ENCODE measurements around the gene TRMT44. TPM values are rescaled to one million over a fixed set of nuclear protein-coding genes. Genes with fewer than 3 reads are reported as not detected.
"Not testable (repeated sequence)": the region's sequence is repeated elsewhere in the genome, so short reads cannot be mapped to it uniquely, and the experiment has no call there.

The TRMT44 gene
- total RNA-seq, 1 donor from 2014 or later = 14.5 TPM

DNA sequence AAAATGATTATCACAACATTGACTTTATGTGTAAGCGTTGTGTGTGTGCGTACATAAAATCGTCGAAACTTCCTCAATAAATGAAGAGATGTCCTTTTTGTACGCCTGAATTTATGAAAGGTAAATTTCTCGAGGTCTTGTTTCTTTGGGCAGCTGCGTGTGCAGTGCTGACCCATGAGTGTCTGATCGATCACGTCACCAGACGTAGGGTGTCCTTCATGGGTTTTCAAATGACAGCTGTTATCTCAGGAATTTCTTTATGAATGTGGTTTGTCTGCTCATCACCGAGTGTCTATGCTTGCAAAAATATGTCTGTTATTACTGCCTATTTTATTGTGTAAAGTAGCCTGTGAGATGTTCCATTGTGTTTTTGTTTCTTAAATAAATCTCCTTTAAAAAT is 71.9 kb downstream of the TRMT44 start:
- no peak for DNase-seq (ENCODE audit: low read depth)

GRCh38 chr4:8513080-8513479 is 72.5 kb downstream of the TRMT44 start:
- DNase-seq (ENCODE audit: low read depth) = not testable (repeated sequence)

DNA sequence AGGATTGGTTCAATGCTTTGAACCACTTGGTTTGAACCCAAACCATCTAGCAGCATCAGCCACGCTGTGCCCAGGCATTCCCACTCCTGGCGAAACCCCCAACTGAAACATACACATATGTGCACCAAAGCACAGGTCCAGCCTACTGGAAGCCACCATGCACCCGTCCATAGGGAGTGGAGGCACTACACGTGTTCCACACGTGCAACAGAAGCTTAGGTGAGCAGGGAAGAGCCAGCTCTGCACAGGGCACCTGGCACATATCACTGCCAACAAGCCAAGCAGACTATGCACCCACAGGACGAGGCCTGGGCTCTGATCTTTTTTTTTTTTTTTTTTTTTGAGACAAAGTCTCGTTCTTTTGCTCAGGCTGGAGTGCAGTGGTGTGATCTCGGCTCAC is 73.4 kb downstream of the TRMT44 start:
- DNase-seq (ENCODE audit: low read depth) = no peak

DNA sequence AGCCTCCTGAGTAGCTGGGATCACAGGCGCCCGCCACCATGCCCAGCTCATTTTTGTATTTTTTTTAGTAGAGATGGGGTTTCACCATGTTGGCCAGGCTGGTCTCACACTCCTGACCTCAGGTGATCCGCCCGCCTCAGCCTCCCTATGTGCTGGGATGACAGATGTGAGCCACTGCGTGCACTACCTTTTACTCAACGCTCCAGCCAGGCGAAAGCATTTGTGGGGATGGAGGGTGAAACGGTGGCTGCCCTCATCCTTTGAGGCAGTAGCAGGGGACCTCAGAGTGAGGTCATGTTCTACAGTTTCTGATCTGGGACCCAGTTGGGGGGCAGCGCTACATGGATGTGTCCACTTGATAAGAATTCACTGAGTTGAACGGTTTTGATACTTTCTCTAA is 73.8 kb downstream of the TRMT44 start:
- no peak for DNase-seq (ENCODE audit: low read depth)

DNA sequence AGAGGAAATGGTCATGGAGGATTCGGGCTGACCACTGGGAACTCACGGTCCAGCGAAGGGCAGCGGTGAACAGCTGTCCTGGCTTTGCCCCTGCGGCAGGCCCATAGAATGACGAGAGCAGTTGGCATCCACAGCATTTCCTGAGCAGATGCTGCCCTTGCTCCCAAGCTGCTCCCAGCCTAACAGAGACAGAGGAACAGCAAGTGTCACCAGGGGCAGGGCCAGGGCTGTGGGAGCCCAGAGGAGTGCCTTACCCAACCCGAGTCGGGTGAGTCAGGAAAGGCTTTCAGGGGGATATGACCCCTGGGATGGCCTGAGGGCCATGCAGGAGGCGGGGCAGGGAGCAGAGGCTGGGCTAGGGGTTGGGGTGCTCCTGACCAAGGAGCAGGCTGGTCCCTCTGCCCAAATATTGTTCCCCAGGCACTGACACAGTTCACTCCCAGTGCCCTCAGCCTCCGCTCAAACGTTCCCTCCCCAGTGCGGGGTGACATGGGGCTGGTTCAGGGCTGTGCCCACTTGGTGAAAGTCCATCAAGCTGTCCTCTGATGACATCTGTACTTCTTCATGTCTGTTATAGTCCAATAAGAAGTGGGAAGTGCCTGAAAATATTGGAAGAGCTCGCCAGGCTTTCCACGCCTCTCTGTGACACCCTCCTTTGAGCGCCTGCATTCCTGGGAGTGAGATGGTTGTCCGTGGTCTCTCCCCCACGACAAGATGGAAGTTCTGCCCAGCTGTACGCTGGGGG is 74.9 kb downstream of the TRMT44 start:
- DNase-seq (ENCODE audit: low read depth) = no peak

DNA sequence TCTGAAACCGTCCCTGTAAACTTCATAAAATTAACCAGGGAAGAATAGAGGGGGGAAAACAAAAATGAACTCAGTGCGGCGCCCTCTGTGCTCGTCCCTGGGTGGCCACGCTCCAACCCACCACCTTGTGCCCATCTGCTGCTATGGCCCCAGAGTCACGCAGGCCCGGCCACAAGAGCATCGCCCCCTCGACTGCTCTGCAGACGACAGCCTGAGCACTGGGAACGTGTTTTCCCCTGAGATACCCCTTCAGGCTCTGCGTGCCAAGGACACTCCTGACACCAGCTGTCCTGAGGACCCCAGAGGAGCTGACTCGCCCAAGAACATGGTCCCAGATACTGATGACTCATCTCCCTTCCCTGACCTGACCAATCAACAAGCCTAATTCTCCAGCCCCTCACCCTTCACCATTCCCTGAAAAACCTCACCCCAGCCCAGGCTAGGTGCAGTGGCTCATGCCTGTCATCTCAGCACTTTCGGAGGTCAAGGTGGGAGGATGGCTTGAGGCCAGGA is 75.5 kb downstream of the TRMT44 start:
- DNase-seq (ENCODE audit: low read depth) = no peak

DNA sequence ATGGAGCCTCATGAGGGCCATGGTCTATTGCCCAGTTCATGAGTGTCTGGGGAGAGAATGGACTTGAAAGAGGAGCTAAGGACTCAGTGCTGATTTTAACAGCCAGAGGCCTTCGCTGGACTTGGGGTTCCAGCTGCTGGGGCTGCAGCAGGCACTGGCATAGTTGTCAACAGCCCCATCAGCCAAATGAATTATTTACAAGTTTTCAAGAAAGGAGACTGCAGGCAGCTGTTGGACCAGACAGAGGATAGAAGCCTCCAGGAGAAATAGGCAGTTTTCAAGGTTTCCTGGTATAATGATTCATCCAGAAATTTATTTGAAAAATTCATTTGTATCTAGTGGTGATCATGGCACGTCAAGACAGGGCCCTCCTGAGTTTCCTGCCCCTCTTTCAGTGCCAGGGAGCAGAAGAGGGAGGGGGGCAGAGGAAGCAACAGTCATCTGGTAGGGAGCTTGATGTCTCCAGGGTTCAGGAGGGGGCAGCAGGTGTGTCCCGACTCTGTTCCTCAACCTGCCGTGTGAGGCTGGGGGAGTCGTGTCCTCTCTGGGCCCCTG is 76.5 kb downstream of the TRMT44 start:
- DNase-seq (ENCODE audit: low read depth) = no peak

- no peak for DNase-seq (ENCODE audit: low read depth)
Observed at GRCh38 chr4:8517946-8518345, 77.4 kb downstream of the TRMT44 start.

- no peak for DNase-seq (ENCODE audit: low read depth)
Observed at GRCh38 chr4:8522160-8523120, 81.9 kb downstream of the TRMT44 start.

- no peak for DNase-seq (ENCODE audit: low read depth)
Observed at GRCh38 chr4:8523175-8523574, 82.6 kb downstream of the TRMT44 start.

DNA sequence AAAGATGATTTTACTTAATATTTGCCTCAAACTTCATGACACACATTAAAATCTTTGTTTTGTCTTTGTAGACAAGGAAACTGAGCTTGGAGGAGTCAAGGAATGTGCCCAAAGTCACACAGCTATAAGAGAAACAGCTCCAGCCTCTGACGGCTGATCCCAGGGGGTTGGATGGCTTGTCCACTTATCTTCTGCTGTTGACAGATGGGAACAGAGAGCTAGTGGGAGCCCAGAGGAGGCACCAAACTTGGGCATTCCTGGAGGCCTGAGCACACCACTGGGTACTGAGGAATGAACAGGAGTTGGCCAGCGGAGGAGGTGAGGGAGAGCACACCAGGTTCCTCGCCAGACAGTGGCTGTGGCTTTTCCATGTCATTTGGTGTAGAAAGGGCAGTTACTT is 83.2 kb downstream of the TRMT44 start:
- DNase-seq (ENCODE audit: low read depth) = no peak

DNA sequence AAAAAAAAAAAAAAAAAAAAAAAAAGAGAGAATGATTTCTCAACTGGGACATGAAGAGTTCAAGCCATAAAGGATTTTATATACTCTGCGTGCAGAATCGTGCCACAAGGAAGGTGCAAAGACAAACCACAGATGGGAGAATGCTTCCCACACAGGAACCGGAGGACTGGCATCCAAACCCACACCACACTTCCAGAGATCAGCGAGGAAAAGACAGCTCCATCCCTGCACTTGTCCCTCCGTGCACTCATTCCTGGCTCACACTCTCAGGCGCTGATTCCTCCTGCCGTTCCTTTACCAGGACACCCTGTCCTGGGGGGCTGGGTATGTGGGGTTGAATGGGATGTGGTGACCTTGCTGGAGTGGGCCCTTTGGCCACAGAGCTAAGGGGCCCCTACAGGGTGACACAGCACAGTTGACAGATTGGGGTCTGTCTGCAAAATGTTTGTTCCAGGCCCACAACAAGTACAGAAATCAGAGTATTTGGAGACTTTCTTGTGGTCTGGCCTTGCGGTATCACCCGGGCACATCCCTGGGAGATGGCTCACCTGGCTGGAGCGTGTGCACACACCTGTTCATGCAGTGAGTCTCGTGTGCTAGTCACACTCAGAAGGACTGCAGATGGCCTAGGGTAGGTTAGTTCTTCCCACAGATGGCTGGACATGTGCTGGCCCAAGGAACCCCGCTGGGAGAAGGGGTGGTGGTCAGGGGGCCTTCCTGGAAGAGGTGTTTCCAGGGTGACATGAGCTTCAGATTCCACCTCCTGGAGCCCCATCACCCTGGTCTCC is 84.2 kb downstream of the TRMT44 start:
- no peak for DNase-seq (ENCODE audit: low read depth)

DNA sequence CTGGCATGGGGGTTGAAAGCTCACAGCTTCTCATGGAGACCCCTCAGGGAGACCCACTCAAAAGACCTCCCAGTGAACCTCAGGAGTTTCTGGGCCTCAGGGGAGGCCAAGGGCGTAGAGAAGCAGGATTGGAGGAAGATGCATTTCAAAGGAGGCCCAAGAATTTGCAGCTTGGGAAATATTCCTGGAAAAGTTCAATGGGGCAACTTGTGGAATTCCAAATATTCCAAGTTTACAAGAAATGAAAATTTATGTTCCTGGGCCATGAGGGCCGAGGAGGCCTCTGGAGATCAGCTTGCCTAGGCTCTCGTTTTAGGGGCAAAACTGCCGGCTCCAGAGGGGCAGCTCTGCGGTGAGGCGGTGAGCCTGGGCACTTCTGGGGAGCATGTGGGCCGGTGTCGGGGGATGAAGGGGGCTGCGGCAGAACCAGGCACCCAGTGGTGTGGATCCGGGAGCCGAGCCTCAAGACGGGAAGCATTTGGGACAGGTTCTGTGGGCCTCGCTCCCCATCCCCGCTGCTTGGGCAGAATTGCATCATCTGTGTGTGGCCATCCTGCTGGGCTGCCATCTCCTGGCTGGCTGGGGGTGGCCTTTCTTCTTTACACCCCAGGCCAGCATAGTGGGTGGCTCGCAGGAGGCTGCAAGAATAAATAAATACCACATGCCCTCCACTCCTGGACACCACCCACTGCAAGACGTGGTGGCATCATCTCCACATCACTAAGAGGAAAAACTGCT is 85.0 kb downstream of the TRMT44 start:
- DNase-seq (ENCODE audit: low read depth) = peak; percentile 26

Other genes with a start within 250 kb of the TRMT44 start
- 25.4 and 27.2 TPM in 2 replicates for gene SH3TC1, start 241.5 kb upstream of the TRMT44 start, total RNA-seq
- 0.05 and 0.35 TPM in 2 replicates for gene HTRA3, start 171.0 kb upstream of the TRMT44 start, total RNA-seq
- gene ACOX3, start 54 bp upstream of the TRMT44 start, total RNA-seq = 25.0 and 41.5 TPM in 2 replicates
- gene GPR78, start 139.6 kb downstream of the TRMT44 start, total RNA-seq = not detected in 2 replicates
- 0.20 TPM in 1 of 2 replicates, not detected in the other for gene CPZ, start 152.0 kb downstream of the TRMT44 start, total RNA-seq